HG03558 (cell line): ENCODE measurements around the gene PCSK1.
"Not testable (repeated sequence)": the region's sequence is repeated elsewhere in the genome, so short reads cannot be mapped to it uniquely, and the experiment has no call there.

ENCODE experiments used
- ATAC-seq: cut with Tn5 transposase; IDR thresholded peaks from one replicate; pipeline ENCODE4 v1.9.1; 2021; ENCODE audit warnings: moderate number of reproducible peaks; ENCODE audit not compliant: unreplicated experiment; ENCODE audit errors: extremely low read depth

Gene PCSK1

DNA sequence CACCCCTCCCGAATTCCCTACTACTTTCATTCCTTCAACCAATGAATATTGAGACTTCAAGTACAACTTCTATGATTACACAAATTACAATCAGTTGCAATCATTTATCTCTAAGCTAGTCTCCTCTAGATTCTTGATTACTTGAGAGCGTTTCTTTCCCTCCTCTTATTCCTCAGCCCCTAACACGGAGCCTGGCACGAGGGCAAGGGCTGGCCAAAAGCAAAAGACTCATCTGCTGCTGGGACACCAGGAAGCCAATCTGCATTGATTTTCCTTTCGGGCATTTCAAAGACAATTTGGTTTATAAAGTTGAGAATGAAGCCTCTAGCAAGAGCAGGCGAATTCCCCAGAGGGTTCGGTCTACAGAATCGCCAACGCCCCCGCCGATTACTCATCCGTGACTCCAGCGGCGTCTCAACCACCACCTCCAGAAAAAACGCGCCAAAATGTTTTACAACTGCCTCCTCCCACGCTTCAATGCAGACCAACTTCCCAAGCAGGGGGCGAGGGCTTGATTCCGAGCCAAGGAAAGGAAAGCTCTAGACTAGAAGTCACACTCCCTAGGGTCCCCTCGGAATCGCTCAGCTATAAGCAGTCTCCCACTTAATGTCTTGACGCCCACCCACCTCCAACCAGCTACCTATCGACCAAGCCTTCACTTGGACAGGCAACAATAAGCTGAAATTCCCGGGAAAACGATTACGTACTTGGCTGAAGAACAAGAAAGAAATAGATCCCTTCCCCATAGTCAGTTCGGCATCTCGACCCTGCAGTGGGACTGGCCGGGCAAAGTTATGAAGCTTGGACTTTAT, 1.5 kb downstream of the PCSK1 start:
- ATAC-seq, result no peak

DNA sequence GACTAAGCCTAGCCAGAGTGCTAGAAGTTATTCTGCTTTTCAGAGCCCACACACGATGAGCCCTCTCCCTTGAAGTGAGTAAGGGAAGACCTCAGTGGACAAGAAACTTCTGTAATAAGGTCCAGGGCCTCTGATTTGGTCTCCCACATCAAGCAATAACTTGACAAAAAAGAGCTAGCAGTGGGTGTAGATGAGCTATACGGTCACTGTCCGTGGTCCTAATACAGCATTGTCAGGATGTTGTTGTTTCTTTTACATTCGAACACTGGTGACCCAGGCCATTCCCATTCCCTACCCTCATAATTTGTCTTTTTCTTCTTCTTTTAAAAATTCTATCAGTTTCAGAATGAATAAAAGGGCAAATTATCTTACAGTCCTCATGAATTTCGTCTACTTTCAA, 5.2 kb downstream of the PCSK1 start:
- ATAC-seq, result no peak

- no peak for ATAC-seq
Observed at GRCh38 chr5:96426831-96427230, 6.2 kb downstream of the PCSK1 start.

- ATAC-seq, result no peak
Observed at GRCh38 chr5:96425443-96425842, 7.6 kb downstream of the PCSK1 start.

GRCh38 chr5:96415897-96416296, 17.2 kb downstream of the PCSK1 start:
- no peak for ATAC-seq

- ATAC-seq, result no peak
Observed at GRCh38 chr5:96412868-96413449, 20.1 kb downstream of the PCSK1 start.

DNA sequence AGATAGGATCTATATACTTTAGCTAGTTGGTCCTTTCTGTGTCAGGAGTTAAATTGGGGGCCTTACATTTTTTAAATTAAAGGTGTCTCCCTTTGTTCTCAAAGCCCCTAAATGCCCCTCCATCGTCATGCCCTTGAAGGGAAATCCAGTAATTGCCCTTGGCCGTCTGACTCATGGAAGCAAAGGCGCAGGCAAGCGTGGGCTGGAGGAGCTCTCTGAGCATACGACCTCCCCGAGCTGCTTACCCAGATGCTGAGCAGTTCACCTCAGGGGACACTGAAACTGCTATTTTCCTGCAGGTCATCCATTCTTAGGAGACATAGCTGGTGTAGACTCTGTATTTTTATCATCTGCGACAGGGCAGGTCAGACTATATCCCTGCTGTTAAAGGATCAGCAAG, 23.0 kb downstream of the PCSK1 start:
- no peak for ATAC-seq

DNA sequence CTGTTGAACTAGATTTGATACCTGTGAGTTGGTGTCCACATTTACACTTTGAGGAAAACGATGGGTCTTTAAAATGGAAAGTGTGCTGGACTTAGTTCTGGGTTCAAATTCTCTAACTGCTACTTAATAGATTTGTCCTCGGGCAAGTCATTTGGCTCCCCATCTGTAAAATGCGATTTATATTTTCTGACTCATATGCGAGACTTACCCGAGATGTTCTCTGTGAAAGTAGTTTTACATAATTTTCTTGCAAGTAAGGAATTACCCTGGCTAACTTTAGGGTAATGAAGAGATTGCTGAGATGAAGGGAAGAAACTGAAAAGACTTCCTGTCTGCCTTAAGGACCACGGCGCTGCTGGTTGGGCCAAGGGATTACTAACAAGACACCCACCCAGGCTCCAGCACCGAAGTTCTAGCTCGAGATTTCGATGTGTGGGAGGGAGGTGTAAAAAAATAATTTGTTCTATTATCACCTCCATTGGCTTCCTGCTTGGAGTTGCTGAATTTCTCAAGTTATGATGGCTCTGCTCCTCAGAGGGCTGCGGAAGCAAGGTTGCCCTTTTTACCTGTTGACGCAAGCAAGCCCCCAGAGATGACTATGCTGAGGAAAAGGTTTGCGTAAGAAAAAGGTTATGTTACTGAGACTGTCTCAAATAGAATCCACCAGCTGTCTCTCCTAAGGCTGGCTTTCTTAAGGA, 24.1 kb downstream of the PCSK1 start:
- no peak for ATAC-seq

- no peak for ATAC-seq
Observed at GRCh38 chr5:96408210-96408777, 24.8 kb downstream of the PCSK1 start.

DNA sequence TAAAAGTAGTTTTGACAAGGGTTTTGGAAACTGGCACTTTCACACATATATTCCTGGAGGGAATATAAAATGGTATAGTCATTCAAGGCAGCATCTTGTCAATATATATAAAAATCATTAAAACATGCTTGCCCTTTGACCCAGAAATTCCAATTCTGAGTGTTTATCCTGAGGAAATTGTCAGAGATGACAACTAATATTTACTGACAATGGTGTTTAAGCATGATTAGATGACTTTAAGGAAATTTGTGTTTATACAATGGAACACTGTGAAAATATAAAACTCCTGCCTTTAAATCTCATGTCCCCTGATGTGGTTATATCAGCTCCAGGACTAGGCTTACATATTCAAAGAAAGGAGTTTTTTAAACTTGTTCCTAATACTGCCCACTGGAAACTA, 25.6 kb downstream of the PCSK1 start:
- ATAC-seq, result no peak

DNA sequence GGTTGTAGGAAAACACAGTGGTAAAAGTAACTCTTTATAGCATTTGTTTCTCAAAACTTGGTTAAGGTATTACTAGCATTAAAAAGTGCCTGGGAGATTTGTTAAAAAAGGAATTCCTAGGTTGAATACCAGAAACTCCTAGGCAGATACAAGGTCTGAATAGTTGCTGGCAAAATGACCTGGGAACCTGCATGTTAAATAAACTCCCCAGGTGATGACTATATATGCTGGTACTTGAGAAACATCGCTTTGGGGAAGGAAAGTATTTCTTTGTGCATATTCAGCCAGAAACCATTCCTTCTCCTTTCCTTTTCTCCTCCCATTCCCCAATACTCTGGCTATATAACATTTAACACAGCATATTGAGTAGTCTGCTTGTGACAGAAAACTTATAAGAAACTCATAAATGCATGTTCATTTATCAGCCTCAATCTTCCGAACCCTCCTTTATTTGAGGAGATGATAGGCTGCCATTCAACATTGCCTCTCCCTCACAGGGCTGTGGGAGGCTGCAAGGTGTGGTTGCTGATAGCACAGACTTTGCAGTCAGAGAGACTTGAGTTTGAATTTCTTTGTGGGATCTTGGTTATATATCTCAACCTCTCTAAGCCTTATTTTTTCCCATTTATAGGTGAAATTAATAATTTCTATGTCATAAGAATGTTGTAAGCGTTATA, 28.7 kb downstream of the PCSK1 start:
- no peak for ATAC-seq

- no peak for ATAC-seq
Observed at GRCh38 chr5:96402500-96402899, 30.5 kb downstream of the PCSK1 start.

GRCh38 chr5:96396878-96397277, 36.2 kb downstream of the PCSK1 start:
- ATAC-seq, result no peak

DNA sequence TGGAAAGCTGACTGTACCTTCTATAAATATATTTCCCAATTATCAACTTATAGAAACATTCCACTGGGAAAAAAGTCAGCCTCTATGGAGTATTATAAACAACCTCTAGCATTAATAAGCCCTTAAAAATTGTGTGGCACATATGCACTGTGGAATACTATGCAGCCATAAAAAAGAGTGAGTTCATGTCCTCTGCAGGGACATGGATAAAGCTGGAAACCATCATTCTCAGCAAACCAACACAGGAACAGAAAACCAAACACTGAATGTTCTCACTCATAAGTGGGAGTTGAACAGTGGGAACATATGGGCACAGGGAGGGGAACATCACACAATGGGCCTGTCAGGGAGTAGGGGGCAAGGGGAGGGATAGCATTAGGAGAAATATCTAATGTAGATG, 37.8 kb downstream of the PCSK1 start:
- ATAC-seq, result not testable (repeated sequence)

DNA sequence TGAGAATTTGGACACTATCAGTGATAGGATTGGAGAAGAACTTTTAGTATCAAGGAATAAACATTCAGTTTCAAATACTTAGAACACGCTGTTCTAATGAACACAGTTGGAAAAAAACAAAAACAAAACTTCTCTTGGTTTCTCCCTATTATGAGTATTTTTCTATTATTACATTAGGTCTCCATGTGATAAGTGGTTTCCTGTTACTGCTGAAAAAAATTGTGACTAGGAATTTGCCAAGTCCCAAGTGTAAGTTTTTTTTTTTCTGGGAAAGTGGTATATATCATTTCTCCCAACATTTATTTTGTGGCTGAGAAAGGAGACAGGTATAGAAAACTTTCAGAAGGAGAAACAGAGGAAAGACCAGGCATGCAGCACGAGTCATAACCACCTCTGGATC, 41.1 kb downstream of the PCSK1 start:
- ATAC-seq, result no peak

DNA sequence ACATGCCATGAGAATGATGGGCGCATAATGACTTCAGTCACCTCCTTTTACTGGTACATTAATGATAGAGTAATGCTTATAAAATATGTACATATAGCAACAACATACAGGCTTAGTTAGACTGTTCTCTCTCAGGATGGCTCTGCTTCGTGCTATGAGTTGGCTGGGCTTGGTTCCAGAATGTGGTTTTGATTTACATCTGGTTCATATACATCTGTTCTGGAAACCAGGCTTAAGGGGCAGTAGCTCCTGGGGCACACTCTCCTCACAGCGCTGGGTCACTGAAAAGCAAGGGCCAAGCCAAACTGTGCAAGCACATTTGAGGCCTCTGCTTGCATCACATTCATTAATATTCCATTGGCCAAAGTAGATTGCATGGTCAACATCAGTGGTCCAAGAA, 44.9 kb downstream of the PCSK1 start:
- no peak for ATAC-seq

DNA sequence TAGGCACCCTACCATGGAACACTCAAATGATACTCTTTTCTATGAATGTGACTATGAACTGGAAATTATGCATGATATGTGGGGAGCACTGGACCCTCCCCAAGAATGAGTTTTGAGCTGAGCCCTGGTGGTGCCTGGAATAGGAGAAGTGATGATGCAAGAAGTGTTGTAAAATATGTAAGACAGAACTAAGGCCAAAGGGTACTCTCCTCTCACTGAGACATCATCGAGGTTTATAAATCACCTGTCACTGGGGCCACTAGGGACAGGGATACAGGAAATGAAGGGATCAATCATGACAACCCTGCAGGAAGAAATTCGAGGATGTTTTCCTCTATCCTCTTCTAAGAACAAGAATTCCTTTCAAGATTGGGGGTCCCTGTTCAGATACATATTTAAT, 45.4 kb downstream of the PCSK1 start:
- no peak for ATAC-seq

GRCh38 chr5:96385538-96385937, 47.5 kb downstream of the PCSK1 start:
- no peak for ATAC-seq

- ATAC-seq, result no peak
Observed at GRCh38 chr5:96384353-96384752, 48.7 kb downstream of the PCSK1 start.

DNA sequence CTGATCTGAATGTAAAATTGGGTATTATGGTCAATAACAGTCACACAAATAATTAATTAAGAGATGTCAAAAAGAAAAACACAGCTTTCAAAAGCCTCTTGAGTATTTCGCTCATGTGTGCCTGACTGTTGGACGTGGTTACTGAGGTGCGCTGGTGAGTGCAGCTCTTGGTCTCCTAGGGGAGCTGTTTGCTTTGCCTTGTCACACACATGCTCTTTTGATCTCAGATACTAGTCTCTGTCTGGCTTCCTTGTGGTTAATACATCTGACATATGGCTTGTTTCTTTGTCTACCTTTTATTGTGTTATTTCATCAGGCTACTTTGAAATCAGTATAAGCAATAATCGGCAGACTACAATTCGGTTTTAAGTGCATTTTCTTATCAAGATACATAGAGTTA, 51.5 kb downstream of the PCSK1 start:
- no peak for ATAC-seq

DNA sequence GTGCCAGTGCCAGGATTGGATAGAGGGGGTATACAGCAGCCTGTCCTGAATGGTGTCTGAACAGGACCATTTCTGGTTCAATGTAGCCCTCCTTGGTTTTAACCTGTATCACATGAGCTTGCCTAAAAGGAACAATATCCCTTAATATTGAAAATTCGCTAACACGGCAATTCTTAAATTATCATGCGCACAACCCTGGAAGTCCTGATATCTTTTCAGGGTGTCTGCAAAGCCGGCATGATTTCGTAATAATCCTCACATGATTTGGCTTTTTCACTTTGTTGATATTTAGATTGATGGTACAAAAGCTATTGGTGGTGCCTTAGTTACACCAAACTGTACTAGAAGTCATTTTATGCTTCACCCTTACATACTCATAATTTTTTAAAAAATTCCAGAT, 53.2 kb downstream of the PCSK1 start:
- no peak for ATAC-seq
